SK-N-SH treated with all-trans-retinoic acid at 6 μM for 48 hours (cell line): ENCODE results near the gene PEX7.

ENCODE experiments used
- ATAC-seq: fragments of 200-7000 bp; cut with Tn5 transposase; 3 replicates; pipeline ENCODE4 v1.9.1; 2020; ENCODE audit warnings: mild to moderate bottlenecking, moderate library complexity
- ARNTL ChIP-seq: fragments of 450-650 bp; formaldehyde crosslinking; IDR thresholded peaks from 2 replicates; pipeline ENCODE4 v1.5.0; 2020; ENCODE audit warnings: low read depth, mild to moderate bottlenecking, moderate library complexity, borderline replicate concordance
- BACH2 ChIP-seq: fragments of 250-450 bp; sonication (Bioruptor Pico); IDR thresholded peaks from 2 replicates; pipeline ENCODE4 v1.9.0; 2021; ENCODE audit warnings: mild to moderate bottlenecking, borderline replicate concordance
- CSDC2 ChIP-seq: fragments of 250-450 bp; sonication (Bioruptor Pico); IDR thresholded peaks from 2 replicates; pipeline ENCODE4 v1.5.0; 2020; ENCODE audit warnings: mild to moderate bottlenecking, moderate library complexity
- GLIS3 ChIP-seq: fragments of 250-450 bp; sonication (Bioruptor Pico); IDR thresholded peaks from 2 replicates; pipeline ENCODE4 v1.5.0; 2020; ENCODE audit warnings: mild to moderate bottlenecking, moderate library complexity
- OSR1 ChIP-seq: fragments of 250-450 bp; sonication (Bioruptor Pico); IDR thresholded peaks from 2 replicates; pipeline ENCODE4 v1.8.0; 2022; ENCODE audit warnings: moderate library complexity, mild to moderate bottlenecking, inconsistent platforms
- PPARA ChIP-seq: fragments of 250-450 bp; sonication (Bioruptor Pico); IDR thresholded peaks from 2 replicates; pipeline ENCODE4 v1.5.0; 2020; ENCODE audit warnings: mild to moderate bottlenecking, borderline replicate concordance
- SNAI2 ChIP-seq: fragments of 250-450 bp; sonication (Bioruptor Pico); IDR thresholded peaks from 2 replicates; pipeline ENCODE4 v1.5.0; 2020; ENCODE audit warnings: mild to moderate bottlenecking, moderate library complexity
- ZC3H10 ChIP-seq: fragments of 250-450 bp; sonication (Bioruptor Pico); IDR thresholded peaks from 2 replicates; pipeline ENCODE4 v1.5.1; 2021; ENCODE audit warnings: mild to moderate bottlenecking, moderate library complexity
- ZFP3 ChIP-seq: fragments of 250-450 bp; sonication (Bioruptor Pico); IDR thresholded peaks from 2 replicates; pipeline ENCODE4 v1.5.0; 2020; ENCODE audit warnings: mild to moderate bottlenecking, moderate library complexity
- ZNF565 ChIP-seq: fragments of 450-650 bp; formaldehyde crosslinking; conservative IDR thresholded peaks from 2 replicates; pipeline ENCODE4 v1.5.0; 2020; ENCODE audit warnings: low read depth, mild to moderate bottlenecking, moderate library complexity
- ZNF70 ChIP-seq: fragments of 450-650 bp; formaldehyde crosslinking; IDR thresholded peaks from 2 replicates; pipeline ENCODE4 v1.5.0; 2020; ENCODE audit warnings: mild to moderate bottlenecking, moderate library complexity
- TF ChIP-seq, protein P1 (sequence below): fragments of 250-450 bp; sonication (Bioruptor Pico); IDR thresholded peaks from 2 replicates; pipeline ENCODE4 v1.5.0; 2020; ENCODE audit warnings: mild to moderate bottlenecking, moderate library complexity
- TF ChIP-seq, protein P2 (sequence below): fragments of 250-450 bp; sonication (Bioruptor Pico); IDR thresholded peaks from 2 replicates; pipeline ENCODE4 v1.5.1; 2021; ENCODE audit warnings: mild to moderate bottlenecking, moderate library complexity
- TF ChIP-seq, protein P3 (sequence below): fragments of 250-450 bp; sonication (Bioruptor Pico); IDR thresholded peaks from 2 replicates; pipeline ENCODE4 v1.5.1; 2020; ENCODE audit warnings: low read depth, mild to moderate bottlenecking, moderate library complexity
- TF ChIP-seq, protein P4 (sequence below): fragments of 250-450 bp; sonication (Bioruptor Pico); IDR thresholded peaks from 2 replicates; pipeline ENCODE4 v1.8.0; 2020; ENCODE audit warnings: mild to moderate bottlenecking, moderate library complexity, borderline replicate concordance

Gene PEX7

GRCh38 chr6:136801581-136801980 lies 20.8 kb upstream of the PEX7 start:
- ATAC-seq = no peak
- TF ChIP-seq ZNF70 (CRISPR knock-in tag) (no peak), SNAI2 (CRISPR knock-in tag) (no peak), CSDC2 (no peak)
- TF ChIP-seq, all 23 proteins: peak for 0

DNA sequence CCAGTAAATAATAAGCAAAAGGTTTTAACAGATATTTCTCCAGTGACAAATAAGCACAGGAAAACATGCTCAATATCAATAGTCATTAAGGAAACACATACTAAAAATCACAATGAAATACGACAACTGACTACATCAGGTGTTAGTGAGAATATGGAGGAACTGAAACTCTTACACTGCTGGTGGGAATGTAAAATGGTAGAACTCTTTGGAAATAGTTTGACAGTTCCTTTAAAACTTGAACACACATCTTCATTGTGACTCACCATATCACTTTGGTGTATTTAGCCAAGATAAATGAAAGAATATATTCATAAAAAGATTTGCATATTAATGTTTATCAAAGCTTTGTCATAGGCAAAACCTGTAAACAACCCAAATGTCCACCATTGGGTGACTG lies 18.8 kb upstream of the PEX7 start:
- no peak for TF ChIP-seq ZFP3 (CRISPR knock-in tag)
- no peak for TF ChIP-seq PPARA (CRISPR knock-in tag)
- no peak for TF ChIP-seq SNAI2 (CRISPR knock-in tag)
- TF ChIP-seq, protein P1, sequence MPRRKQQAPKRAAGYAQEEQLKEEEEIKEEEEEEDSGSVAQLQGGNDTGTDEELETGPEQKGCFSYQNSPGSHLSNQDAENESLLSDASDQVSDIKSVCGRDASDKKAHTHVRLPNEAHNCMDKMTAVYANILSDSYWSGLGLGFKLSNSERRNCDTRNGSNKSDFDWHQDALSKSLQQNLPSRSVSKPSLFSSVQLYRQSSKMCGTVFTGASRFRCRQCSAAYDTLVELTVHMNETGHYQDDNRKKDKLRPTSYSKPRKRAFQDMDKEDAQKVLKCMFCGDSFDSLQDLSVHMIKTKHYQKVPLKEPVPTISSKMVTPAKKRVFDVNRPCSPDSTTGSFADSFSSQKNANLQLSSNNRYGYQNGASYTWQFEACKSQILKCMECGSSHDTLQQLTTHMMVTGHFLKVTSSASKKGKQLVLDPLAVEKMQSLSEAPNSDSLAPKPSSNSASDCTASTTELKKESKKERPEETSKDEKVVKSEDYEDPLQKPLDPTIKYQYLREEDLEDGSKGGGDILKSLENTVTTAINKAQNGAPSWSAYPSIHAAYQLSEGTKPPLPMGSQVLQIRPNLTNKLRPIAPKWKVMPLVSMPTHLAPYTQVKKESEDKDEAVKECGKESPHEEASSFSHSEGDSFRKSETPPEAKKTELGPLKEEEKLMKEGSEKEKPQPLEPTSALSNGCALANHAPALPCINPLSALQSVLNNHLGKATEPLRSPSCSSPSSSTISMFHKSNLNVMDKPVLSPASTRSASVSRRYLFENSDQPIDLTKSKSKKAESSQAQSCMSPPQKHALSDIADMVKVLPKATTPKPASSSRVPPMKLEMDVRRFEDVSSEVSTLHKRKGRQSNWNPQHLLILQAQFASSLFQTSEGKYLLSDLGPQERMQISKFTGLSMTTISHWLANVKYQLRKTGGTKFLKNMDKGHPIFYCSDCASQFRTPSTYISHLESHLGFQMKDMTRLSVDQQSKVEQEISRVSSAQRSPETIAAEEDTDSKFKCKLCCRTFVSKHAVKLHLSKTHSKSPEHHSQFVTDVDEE = no peak
- no peak for TF ChIP-seq BACH2
- TF ChIP-seq ZNF565 (CRISPR knock-in tag) = no peak
- TF ChIP-seq ARNTL (CRISPR knock-in tag) = no peak
- TF ChIP-seq ZNF70 (CRISPR knock-in tag) = no peak
- no peak for ATAC-seq

DNA sequence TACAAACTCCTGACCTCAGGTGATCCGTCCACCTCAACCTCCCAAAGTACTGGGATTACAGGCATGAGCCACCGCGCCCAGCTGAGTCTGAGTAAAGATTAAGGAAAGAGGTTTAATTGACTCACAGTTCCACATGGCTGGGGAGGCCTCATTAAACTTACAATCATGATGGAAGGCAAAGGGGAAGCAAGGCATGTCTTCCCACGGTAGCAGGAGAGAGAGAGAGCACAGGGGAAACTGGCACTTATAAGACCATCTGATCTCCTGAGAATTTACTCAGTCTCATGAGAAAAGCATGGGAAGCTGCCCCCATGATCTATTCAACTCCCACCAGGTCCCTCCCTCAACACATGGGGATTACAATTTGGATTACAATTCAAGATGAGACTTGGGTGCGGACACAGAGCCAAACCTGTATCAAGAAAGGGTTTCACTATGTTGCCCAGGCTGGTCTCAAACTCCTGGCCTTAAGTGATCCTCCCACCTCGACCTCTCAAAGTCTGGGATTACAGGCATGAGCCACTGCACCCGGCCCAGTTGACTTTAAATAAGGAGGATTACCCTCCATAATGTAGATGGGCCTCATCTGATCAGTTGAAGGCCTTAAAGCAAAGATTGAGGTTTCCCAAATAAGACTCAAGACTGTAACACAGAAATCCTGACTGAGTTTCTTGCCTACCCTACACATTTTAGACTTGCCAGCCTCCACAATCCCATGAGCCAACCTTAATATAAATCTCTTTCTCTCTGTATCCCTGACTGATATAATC lies 13.1 kb upstream of the PEX7 start:
- TF ChIP-seq, protein P1 = no peak
- no peak for TF ChIP-seq BACH2

DNA sequence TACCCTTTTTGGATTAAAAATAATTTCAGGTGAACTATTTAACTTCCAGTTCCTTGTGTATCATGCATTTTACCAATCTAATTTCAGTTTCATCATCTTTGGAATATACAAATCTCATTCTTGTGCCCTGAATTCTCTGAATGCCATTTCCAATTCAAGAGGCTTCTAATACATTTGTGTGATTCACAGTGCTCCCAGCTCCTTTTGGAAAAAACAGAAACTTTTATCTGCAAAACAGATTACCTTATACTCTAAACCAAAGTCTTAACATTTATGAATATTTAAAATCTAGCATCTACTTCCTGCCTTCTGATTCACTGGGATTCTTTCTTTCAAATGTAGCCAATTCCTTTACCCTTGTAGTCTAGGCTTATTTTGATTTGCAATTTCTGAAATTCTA lies 11.1 kb upstream of the PEX7 start:
- TF ChIP-seq, protein P2, sequence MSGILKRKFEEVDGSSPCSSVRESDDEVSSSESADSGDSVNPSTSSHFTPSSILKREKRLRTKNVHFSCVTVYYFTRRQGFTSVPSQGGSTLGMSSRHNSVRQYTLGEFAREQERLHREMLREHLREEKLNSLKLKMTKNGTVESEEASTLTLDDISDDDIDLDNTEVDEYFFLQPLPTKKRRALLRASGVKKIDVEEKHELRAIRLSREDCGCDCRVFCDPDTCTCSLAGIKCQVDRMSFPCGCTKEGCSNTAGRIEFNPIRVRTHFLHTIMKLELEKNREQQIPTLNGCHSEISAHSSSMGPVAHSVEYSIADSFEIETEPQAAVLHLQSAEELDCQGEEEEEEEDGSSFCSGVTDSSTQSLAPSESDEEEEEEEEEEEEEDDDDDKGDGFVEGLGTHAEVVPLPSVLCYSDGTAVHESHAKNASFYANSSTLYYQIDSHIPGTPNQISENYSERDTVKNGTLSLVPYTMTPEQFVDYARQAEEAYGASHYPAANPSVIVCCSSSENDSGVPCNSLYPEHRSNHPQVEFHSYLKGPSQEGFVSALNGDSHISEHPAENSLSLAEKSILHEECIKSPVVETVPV (CRISPR knock-in tag) = no peak
- TF ChIP-seq ZFP3 (CRISPR knock-in tag) (no peak), GLIS3 (CRISPR knock-in tag) (no peak), OSR1 (CRISPR knock-in tag) (no peak), ZC3H10 (no peak), ZNF70 (CRISPR knock-in tag) (no peak), ARNTL (CRISPR knock-in tag) (no peak), PPARA (CRISPR knock-in tag) (no peak), SNAI2 (CRISPR knock-in tag) (no peak)
- TF ChIP-seq, protein P3, sequence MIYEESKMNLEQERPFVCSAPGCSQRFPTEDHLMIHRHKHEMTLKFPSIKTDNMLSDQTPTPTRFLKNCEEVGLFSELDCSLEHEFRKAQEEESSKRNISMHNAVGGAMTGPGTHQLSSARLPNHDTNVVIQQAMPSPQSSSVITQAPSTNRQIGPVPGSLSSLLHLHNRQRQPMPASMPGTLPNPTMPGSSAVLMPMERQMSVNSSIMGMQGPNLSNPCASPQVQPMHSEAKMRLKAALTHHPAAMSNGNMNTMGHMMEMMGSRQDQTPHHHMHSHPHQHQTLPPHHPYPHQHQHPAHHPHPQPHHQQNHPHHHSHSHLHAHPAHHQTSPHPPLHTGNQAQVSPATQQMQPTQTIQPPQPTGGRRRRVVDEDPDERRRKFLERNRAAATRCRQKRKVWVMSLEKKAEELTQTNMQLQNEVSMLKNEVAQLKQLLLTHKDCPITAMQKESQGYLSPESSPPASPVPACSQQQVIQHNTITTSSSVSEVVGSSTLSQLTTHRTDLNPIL = no peak
- TF ChIP-seq, protein P1 = no peak
- TF ChIP-seq, protein P4, sequence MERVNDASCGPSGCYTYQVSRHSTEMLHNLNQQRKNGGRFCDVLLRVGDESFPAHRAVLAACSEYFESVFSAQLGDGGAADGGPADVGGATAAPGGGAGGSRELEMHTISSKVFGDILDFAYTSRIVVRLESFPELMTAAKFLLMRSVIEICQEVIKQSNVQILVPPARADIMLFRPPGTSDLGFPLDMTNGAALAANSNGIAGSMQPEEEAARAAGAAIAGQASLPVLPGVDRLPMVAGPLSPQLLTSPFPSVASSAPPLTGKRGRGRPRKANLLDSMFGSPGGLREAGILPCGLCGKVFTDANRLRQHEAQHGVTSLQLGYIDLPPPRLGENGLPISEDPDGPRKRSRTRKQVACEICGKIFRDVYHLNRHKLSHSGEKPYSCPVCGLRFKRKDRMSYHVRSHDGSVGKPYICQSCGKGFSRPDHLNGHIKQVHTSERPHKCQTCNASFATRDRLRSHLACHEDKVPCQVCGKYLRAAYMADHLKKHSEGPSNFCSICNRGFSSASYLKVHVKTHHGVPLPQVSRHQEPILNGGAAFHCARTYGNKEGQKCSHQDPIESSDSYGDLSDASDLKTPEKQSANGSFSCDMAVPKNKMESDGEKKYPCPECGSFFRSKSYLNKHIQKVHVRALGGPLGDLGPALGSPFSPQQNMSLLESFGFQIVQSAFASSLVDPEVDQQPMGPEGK (CRISPR knock-in tag) = no peak
- ATAC-seq = no peak

More for the DNA sequence above, 13.1 kb upstream of the PEX7 start:
- no peak for ATAC-seq
